Heart right ventricle (tissue), 16 donors: ENCODE data around the gene PRELID2. TPM values are rescaled to one million over a fixed set of nuclear protein-coding genes. Genes with fewer than 3 reads are reported as not detected.

ENCODE experiments used
- ATAC-seq, 8 donors: fragments of 200-7000 bp; cut with Tn5 transposase; one replicate each; pipeline ENCODE4 v1.9.1; 2020; ENCODE audit warnings: mild to moderate bottlenecking in 8 of 8, moderate library complexity in 8 of 8, moderate number of reproducible peaks in 1 of 8
- DNase-seq, 2 donors: peaks; one replicate each; pipeline ENCODE4 v3.0.0-alpha.2; 2020
- H3K27ac ChIP-seq, 10 donors: fragments of 200-600 bp; sonication (generic) in 2 of 10; one replicate each; pipeline versions ENCODE4 v1.5.0 to v1.8.0; 2020 to 2022; ENCODE audit warnings: mild to moderate bottlenecking in 3 of 10
- H3K27me3 ChIP-seq, 7 donors: fragments of 200-600 bp; one replicate each; pipeline ENCODE4 v1.8.0; 2021 to 2022; ENCODE audit warnings: mild to moderate bottlenecking in 2 of 7
- H3K36me3 ChIP-seq, 9 donors: fragments of 200-600 bp; sonication (generic) in 1 of 9; one replicate each; pipeline versions ENCODE4 v1.5.0 to v1.8.0; 2020 to 2022; ENCODE audit warnings: mild to moderate bottlenecking in 2 of 9
- H3K4me1 ChIP-seq, 9 donors: fragments of 200-600 bp; sonication (generic) in 1 of 9; one replicate each; pipeline versions ENCODE4 v1.5.0 to v1.8.0; 2020 to 2022; ENCODE audit warnings: mild to moderate bottlenecking in 4 of 9
- H3K4me3 ChIP-seq, 10 donors: fragments of 200-600 bp; sonication (generic) in 2 of 10; one replicate each; pipeline versions ENCODE4 v1.5.0 to v1.8.0; 2020 to 2022; ENCODE audit warnings: mild to moderate bottlenecking in 7 of 10, moderate library complexity in 2 of 10
- H3K9me3 ChIP-seq, 11 donors: fragments of 200-600 bp in 10 of 11; sonication (generic) in 2 of 11; one replicate each; pipeline versions ENCODE4 v1.5.0 to v1.8.0; 2013 to 2022; ENCODE audit warnings: mild to moderate bottlenecking in 2 of 11, control low read depth in 1 of 11, moderate library complexity in 1 of 11
- WGBS, 2 donors: extraction: QIAGEN DNeasy Blood & Tissue Kit; methylation state at CpG; one replicate each; pipeline ENCODE4 v1.1.7; 2013; ENCODE audit warnings: inconsistent platforms in 1 of 2; 5-methylcytosine and 5-hydroxymethylcytosine counted together
- intact Hi-C, 10 donors: fragments of 100-400 bp; cut with DNase I; formaldehyde crosslinking; loops; one replicate each; pipeline versions ENCODE4 v1.11.1 to v1.14.2; 2022
- polyA plus RNA-seq, 2 donors: library from polyadenylated mRNA; stranded (reverse); fragments of 200-250 nt; gene quantifications; one replicate each; pipeline ENCODE4 v1.2.3, GENCODE V29; 2013
- total RNA-seq, 10 donors: library from RNA; stranded (reverse); fragmentation: NEBNext Ultra II Directional in 3 of 10; extraction: Animal tissue kit (Norgen Biotek cat#: 25700) in 3 of 10; gene quantifications; one replicate each; pipeline versions ENCODE4 v1.2.1 to v1.2.4, GENCODE V29; 2021 to 2023
- TF ChIP-seq, protein P1 (sequence below), 9 donors: fragments of 200-600 bp; sonication (generic) in 2 of 9; IDR thresholded peaks; one replicate each; pipeline versions ENCODE4 v1.5.0 to v1.8.0; 2021 to 2022; ENCODE audit warnings: antibody characterized with exemption in 9 of 9, mild to moderate bottlenecking in 5 of 9, moderate library complexity in 1 of 9
- donor health status: Arrhythmogenic right ventricular cardiomyopathy.
- donor health status: ischemic (EF 13 %, LVEDD 7.1; RV severe dilation, severe dysfunction).
- donor health status: healthy with polysubstance abuse.
- donor health status: DM: no; HTN: yes; CAD: no.
- donor health status: DM: no; HTN: no; CAD: no.
- donor health status: ischemic (EF 25% LVEDD 6.9; RV normal size, moderate dysfunction).
- donor health status: ischemic (EF 25% LVEDD 5.7; RV mildly dilated, moderate dysfunction).
- donor health status: healthy.
- donor health status: DM: yes; HTN: yes; CAD: no.
- donor health status: Ischemic cardiomyopathy.
- donor health status: ischemic (EF 35%, LVEDD 5.7; RV mildly dilated, moderate dysfunction).
- donor health status: nonischemic (EF 11% LVEDD 7.7; RV severe dilation, severe dysfunction).
- donor health status: DM: yes; HTN: yes; CAD: no.
- donor health status: PGD.
- donor health status: ischemic (EF 29% LVEDD 5.4; RV normal size, mild dysfunction).
- donor health status: nonischemic (EF 23%, LVEDD 6.1; RV moderate dilation, normal function).

The PRELID2 gene
- total and polyA plus RNA-seq, 12 donors = 1.2 to 83.7 (median 11.9) TPM

GRCh38 chr5:145811834-145812625, 23.1 kb downstream of the PRELID2 start:
- Histone ChIP-seq H3K9me3 (no peaks in the 10 kb centered on the region), H3K4me1 (peaks cover 0 to 4% (median 0%) of the 10 kb centered on the region in 9 donors), H3K27me3 (no peaks in the 10 kb centered on the region), H3K36me3 (peaks cover 0 to 28% (median 0%) of the 10 kb centered on the region in 9 donors), H3K4me3 (no peak overlapping the region), H3K27ac (no peak overlapping the region)
- WGBS, 2 donors = 68 to 71% methylated on average over 3 of the region's 3 CpGs
- intact Hi-C loops = loop anchor here in 3 of 10 donors (5.0 to 10.0 kb wide), 3 partner anchors 110 to 130 kb away; no protein-coding TSS in a partner anchor
- ATAC-seq (peak in 7 of 8 donors; percentile 49 to 91 (median 63)), DNase-seq (peak in 1 of 2 donors; percentile 12)
- TF ChIP-seq, protein P1, sequence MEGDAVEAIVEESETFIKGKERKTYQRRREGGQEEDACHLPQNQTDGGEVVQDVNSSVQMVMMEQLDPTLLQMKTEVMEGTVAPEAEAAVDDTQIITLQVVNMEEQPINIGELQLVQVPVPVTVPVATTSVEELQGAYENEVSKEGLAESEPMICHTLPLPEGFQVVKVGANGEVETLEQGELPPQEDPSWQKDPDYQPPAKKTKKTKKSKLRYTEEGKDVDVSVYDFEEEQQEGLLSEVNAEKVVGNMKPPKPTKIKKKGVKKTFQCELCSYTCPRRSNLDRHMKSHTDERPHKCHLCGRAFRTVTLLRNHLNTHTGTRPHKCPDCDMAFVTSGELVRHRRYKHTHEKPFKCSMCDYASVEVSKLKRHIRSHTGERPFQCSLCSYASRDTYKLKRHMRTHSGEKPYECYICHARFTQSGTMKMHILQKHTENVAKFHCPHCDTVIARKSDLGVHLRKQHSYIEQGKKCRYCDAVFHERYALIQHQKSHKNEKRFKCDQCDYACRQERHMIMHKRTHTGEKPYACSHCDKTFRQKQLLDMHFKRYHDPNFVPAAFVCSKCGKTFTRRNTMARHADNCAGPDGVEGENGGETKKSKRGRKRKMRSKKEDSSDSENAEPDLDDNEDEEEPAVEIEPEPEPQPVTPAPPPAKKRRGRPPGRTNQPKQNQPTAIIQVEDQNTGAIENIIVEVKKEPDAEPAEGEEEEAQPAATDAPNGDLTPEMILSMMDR (IDR thresholded peaks at IDR 0.05) = peak in 6 of 9 donors; percentile 26 to 50 (median 40)

- WGBS, 2 donors = 95 to 97% methylated on average over 5 of the region's 5 CpGs
- Histone ChIP-seq H3K36me3 (peaks cover 0 to 30% (median 0%) of the 10 kb centered on the region in 9 donors), H3K4me1 (peaks cover 0 to 1% (median 0%) of the 10 kb centered on the region in 9 donors), H3K27me3 (no peaks in the 10 kb centered on the region), H3K27ac (no peak overlapping the region), H3K4me3 (no peak overlapping the region), H3K9me3 (no peaks in the 10 kb centered on the region)
- no peak for ATAC-seq
- intact Hi-C loops = no loop called here
- TF ChIP-seq, protein P1 (IDR thresholded peaks at IDR 0.05) = no peak
- no peak for DNase-seq
Observed at GRCh38 chr5:145806923-145807322, 28.2 kb downstream of the PRELID2 start.

DNA sequence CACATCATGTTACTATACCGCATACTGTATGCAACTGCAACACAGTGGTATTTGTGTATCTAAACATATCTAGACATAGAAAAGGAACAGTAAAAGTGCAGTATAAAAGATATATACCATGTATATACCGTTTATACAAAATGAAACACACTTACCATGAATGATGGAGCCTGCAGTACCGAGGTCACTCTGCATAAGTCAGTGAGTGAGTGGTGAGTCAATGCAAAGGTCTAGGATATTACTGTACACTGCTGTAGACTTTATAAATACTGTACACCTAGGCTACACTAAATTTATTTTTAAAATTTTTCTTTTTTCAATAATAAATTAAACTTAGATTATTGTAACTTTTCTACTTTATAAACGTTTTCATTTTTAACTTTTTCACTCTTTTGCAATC, 29.3 kb downstream of the PRELID2 start:
- no peaks in the 10 kb centered on the region for H3K9me3 ChIP-seq
- ATAC-seq (no peak), DNase-seq (no peak)
- no peaks in the 10 kb centered on the region for H3K27me3 ChIP-seq
- no peaks in the 10 kb centered on the region for H3K4me1 ChIP-seq
- H3K4me3 ChIP-seq = no peak overlapping the region
- WGBS, 2 donors = 90 to 91% methylated on average over 4 of the region's 4 CpGs
- no peak overlapping the region for H3K27ac ChIP-seq
- H3K36me3 ChIP-seq = peaks cover 0 to 33% (median 0%) of the 10 kb centered on the region in 9 donors
- intact Hi-C loops = no loop called here
- TF ChIP-seq, protein P1 (IDR thresholded peaks at IDR 0.05) = no peak

DNA sequence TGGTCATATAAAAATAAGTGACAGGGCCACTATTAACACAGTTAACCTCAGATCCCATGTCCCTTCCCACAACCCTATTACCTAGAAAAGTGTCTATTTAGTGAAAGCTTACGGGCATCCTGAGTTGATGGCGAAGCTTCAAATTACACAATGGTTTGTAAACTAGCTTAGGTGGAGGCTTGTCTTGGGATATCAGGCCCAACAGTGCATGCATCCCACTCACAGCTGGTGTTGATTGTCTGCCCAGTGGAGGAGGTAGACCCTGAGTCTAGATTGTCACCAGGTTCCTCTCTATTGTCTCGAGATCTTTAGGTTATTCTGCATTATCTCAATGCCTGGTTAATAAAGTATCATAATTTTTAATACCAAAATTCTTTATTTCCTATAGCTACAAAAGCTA, 30.4 kb downstream of the PRELID2 start:
- Histone ChIP-seq H3K9me3 (no peaks in the 10 kb centered on the region), H3K4me3 (no peak overlapping the region), H3K36me3 (peaks cover 0 to 26% (median 0%) of the 10 kb centered on the region in 9 donors), H3K27me3 (no peaks in the 10 kb centered on the region), H3K4me1 (no peaks in the 10 kb centered on the region), H3K27ac (no peak overlapping the region)
- no peak for ATAC-seq
- WGBS, 2 donors = 97% methylated on average over 3 of the region's 3 CpGs
- TF ChIP-seq, protein P1 (IDR thresholded peaks at IDR 0.05) = no peak
- no peak for DNase-seq
- intact Hi-C loops = no loop called here
